ENCODE measurements around the gene TTN.

The TTN gene

DNA sequence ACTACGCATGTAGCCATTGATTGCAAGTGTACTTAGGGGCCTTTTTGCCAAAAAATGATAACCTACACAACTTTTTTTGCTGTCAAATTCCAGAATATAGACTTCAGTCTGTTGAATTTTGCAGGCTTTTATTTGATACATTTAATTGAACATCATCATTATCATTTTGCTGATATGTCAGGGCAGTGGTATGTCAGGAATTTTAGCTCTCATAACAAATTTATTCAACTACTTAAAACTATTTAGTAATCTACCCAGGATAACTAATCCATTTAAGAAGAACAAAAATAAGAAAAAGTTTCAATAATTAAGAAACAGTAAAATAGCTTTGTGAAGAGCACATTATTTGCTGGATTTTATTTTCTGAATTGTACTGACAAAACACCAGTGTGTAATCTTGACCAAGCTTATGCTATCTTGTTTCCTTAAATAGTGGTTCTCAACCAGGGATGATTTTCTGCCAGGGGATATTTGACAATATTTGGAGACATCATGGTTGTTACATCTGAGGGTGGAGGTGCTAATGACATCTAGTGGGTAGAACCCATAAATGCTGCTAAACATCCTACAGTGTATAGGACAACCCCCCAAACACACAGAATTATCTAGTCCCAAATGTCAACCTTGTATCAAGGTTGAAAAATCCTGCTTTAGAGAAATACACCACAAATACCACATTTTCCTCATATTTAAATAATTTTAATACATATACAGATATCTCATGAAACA, 12.1 kb upstream of the TTN start:
- Histone ChIP-seq H3K4me3 (no peak overlapping the region), H3K27ac (peak overlapping the region in 1 of 2 donors; percentile 30)
- TF ChIP-seq, protein P1, sequence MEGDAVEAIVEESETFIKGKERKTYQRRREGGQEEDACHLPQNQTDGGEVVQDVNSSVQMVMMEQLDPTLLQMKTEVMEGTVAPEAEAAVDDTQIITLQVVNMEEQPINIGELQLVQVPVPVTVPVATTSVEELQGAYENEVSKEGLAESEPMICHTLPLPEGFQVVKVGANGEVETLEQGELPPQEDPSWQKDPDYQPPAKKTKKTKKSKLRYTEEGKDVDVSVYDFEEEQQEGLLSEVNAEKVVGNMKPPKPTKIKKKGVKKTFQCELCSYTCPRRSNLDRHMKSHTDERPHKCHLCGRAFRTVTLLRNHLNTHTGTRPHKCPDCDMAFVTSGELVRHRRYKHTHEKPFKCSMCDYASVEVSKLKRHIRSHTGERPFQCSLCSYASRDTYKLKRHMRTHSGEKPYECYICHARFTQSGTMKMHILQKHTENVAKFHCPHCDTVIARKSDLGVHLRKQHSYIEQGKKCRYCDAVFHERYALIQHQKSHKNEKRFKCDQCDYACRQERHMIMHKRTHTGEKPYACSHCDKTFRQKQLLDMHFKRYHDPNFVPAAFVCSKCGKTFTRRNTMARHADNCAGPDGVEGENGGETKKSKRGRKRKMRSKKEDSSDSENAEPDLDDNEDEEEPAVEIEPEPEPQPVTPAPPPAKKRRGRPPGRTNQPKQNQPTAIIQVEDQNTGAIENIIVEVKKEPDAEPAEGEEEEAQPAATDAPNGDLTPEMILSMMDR (IDR thresholded peaks at IDR 0.05) = no peak
- no peak for DNase-seq (ENCODE audit: low spot score)

DNA sequence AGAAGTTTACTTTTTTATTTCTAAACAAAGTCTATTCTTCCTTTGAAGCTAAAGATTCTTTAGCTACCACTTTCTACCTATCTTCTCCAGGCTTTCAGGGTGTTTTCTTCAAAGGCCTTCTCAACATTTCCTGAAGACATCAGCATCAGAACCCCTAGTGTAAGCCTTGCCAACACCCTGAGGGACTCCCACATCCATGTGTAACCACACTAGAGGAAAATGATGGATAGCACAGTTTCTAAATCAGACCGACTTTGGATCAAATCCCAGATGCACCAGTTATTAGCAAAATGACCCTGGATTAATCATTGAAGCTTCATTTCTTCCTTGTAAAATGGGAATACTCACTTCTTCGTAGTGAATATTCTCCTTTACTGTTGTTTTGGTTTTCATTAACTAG, 4.7 kb upstream of the TTN start:
- TF ChIP-seq, protein P1 (IDR thresholded peaks at IDR 0.05) = no peak

DNA sequence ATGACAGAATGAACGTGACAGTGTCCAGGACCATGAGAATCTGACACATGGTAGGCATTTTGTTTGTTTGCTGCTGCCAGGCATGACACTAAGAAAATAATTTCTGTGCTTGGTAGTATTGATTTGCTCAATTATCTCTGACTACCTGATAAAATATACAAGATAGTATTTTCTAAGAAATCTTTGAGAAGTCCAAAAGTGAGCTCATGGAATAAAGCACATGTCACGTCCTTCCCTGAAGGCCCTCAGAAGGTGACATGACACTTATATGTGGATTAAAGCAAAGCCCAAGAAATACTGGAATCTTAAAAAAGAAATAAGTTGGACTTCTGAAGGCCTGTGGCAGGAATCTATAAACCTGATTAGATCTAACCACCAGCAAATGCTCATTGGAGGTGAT, 3.8 kb upstream of the TTN start:
- TF ChIP-seq, protein P1 (IDR thresholded peaks at IDR 0.05) = no peak
- DNase-seq (ENCODE audit: low spot score) = no peak
- H3K4me3 ChIP-seq = no peak overlapping the region
- peak overlapping the region in 1 of 2 donors; percentile 18 for H3K27ac ChIP-seq

More for the DNA sequence above, 4.7 kb upstream of the TTN start:
- Histone ChIP-seq H3K27ac (peak overlapping the region in 1 of 2 donors; percentile 18), H3K4me3 (no peak overlapping the region)
- no peak for DNase-seq (ENCODE audit: low spot score)

DNA sequence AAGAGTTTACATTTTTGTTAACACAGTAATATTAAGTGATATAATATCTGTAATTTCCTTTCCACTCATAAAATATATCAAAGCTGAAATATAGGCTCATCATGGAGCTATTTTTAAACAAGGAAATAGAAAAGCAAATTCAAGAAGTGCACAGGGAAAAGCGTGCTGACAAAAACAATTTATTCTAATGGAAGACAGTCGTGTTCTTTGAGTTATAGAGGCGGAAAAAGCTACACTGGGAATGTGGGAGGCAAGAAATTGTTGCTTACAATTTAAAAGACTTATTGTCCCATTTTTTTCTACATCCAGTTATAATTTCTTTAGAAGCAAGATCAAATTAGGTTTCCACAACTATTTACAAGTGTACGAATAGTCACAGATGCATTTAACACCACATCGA, 3.2 kb upstream of the TTN start:
- no peak for DNase-seq (ENCODE audit: low spot score)
- TF ChIP-seq, protein P1 (IDR thresholded peaks at IDR 0.05) = no peak
- Histone ChIP-seq H3K27ac (no peak overlapping the region), H3K4me3 (no peak overlapping the region)

DNA sequence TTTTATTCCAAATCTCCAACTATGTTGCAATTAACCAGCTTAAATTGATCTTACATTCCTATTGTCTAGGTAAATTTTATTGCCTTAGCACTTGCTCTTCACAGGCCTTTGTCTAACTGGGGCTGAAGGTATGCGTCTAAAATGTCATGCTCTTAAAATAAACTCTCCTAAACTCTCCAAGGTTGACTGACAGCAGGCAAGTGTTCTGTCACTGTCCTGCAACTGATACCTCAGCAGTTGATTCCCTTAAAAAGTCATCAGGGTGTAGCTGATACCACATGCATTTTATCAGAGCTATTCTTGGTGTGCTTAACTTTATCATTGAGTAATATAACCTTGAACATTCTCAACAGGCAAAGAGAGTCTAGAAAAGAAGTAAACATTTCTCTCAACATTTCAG, 680 bp downstream of the TTN start:
- H3K27ac ChIP-seq = no peak overlapping the region
- TF ChIP-seq, protein P1 (IDR thresholded peaks at IDR 0.05) = no peak
- no peak overlapping the region for H3K4me3 ChIP-seq
- DNase-seq (ENCODE audit: low spot score) = no peak

DNA sequence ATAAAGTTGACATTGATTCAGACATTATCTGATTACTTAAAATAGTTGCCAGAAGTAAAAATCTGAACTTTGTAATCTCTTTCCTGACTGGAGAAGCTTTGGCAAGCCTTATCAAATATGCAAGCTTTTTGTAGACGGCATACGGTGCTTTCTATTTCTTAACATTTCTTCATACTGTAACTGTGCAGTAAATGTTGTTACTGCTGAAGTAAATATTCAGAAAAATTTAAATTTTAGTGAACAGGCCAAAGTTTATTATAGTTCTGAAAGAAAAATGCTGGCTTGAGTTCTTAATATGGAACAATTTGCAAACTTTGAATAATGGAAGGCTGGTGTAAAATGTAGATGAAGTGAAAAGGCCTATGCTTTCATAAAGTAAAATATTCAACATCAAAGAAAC, 1.8 kb downstream of the TTN start:
- Histone ChIP-seq H3K4me3 (no peak overlapping the region), H3K27ac (no peak overlapping the region)
- TF ChIP-seq, protein P1 (IDR thresholded peaks at IDR 0.05) = no peak
- DNase-seq (ENCODE audit: low spot score) = no peak

DNA sequence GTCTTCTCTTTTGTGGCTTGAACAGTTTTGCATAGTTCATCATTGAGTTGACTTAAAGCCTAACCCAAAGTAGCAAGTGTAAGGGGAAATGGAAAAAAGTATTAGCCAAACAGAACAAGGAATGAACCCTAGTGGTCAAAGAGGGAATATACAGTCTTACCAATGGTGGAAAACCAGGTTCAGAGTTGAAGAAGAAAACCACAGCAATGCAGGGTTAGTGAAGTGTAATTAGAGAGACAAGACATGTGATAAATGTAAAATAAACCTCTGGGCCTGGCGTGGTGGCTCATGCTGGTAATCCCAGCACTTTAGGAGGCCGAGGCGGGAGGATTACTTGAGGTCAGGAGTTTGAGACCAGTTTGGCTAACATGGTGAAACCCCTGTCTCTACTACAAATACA, 2.4 kb downstream of the TTN start:
- H3K4me3 ChIP-seq = no peak overlapping the region
- TF ChIP-seq, protein P1 (IDR thresholded peaks at IDR 0.05) = no peak
- peak overlapping the region in 1 of 2 donors; percentile 36 for H3K27ac ChIP-seq
- no peak for DNase-seq (ENCODE audit: low spot score)
